Measurements from ENCODE around the gene ERP27. TPM values are rescaled to one million over a fixed set of nuclear protein-coding genes. Genes with fewer than 3 reads are reported as not detected.

The ERP27 gene
- polyA plus RNA-seq, 1 donor: 33.3 TPM

GRCh38 chr12:14941369-14941768, 3.0 kb upstream of the ERP27 start:
- H3K9me3 ChIP-seq (ENCODE audit: control insufficient read depth, low read depth, low read length): no peaks in the 10 kb centered on the region
- DNase-seq: no peak
- no CpG with 5 or more reads among the region's 2 CpGs for WGBS (ENCODE audit: insufficient coverage, low lambda C conversion rate)
- no peaks in the 10 kb centered on the region for H3K27me3 ChIP-seq (ENCODE audit: control insufficient read depth, insufficient read depth, low read length)
- peaks cover 7% of the 10 kb centered on the region for H3K4me1 ChIP-seq (ENCODE audit: control insufficient read depth, insufficient read depth, low read length)
- H3K36me3 ChIP-seq (ENCODE audit: control insufficient read depth, insufficient read depth, low read length): peaks cover 2% of the 10 kb centered on the region
- H3K27ac ChIP-seq (ENCODE audit: low read length): no peak overlapping the region
- no peak overlapping the region for H3K4me3 ChIP-seq (ENCODE audit: low read length)

- Histone ChIP-seq H3K27ac (ENCODE audit: low read length) (no peak overlapping the region), H3K4me1 (ENCODE audit: control insufficient read depth, insufficient read depth, low read length) (peaks cover 19% of the 10 kb centered on the region), H3K4me3 (ENCODE audit: low read length) (no peak overlapping the region), H3K36me3 (ENCODE audit: control insufficient read depth, insufficient read depth, low read length) (no peaks in the 10 kb centered on the region), H3K9me3 (ENCODE audit: control insufficient read depth, low read depth, low read length) (no peaks in the 10 kb centered on the region), H3K27me3 (ENCODE audit: control insufficient read depth, insufficient read depth, low read length) (no peaks in the 10 kb centered on the region)
- DNase-seq: no peak
- no CpG with 5 or more reads among the region's 1 CpG for WGBS (ENCODE audit: insufficient coverage, low lambda C conversion rate)
Observed at GRCh38 chr12:14937689-14938088, 648 bp downstream of the ERP27 start.

GRCh38 chr12:14937014-14937413, 1.3 kb downstream of the ERP27 start:
- peaks cover 19% of the 10 kb centered on the region for H3K4me1 ChIP-seq (ENCODE audit: control insufficient read depth, insufficient read depth, low read length)
- WGBS (ENCODE audit: insufficient coverage, low lambda C conversion rate): 83% methylated on average over 1 of the region's 3 CpGs
- no peaks in the 10 kb centered on the region for H3K27me3 ChIP-seq (ENCODE audit: control insufficient read depth, insufficient read depth, low read length)
- no peaks in the 10 kb centered on the region for H3K9me3 ChIP-seq (ENCODE audit: control insufficient read depth, low read depth, low read length)
- DNase-seq: no peak
- H3K4me3 ChIP-seq (ENCODE audit: low read length): no peak overlapping the region
- H3K36me3 ChIP-seq (ENCODE audit: control insufficient read depth, insufficient read depth, low read length): no peaks in the 10 kb centered on the region
- H3K27ac ChIP-seq (ENCODE audit: low read length): no peak overlapping the region

- Histone ChIP-seq H3K27me3 (ENCODE audit: control insufficient read depth, insufficient read depth, low read length) (no peaks in the 10 kb centered on the region), H3K27ac (ENCODE audit: low read length) (no peak overlapping the region), H3K9me3 (ENCODE audit: control insufficient read depth, low read depth, low read length) (no peaks in the 10 kb centered on the region), H3K4me3 (ENCODE audit: low read length) (no peak overlapping the region), H3K36me3 (ENCODE audit: control insufficient read depth, insufficient read depth, low read length) (no peaks in the 10 kb centered on the region), H3K4me1 (ENCODE audit: control insufficient read depth, insufficient read depth, low read length) (peaks cover 19% of the 10 kb centered on the region)
- no peak for DNase-seq
- WGBS (ENCODE audit: insufficient coverage, low lambda C conversion rate): 83% methylated on average over 1 of the region's 6 CpGs
Observed at GRCh38 chr12:14936224-14936861, 2.0 kb downstream of the ERP27 start.

GRCh38 chr12:14935031-14935430, 3.3 kb downstream of the ERP27 start:
- peak; percentile 52 to 81 for DNase-seq
- H3K27me3 ChIP-seq (ENCODE audit: control insufficient read depth, insufficient read depth, low read length): no peaks in the 10 kb centered on the region
- no peaks in the 10 kb centered on the region for H3K9me3 ChIP-seq (ENCODE audit: control insufficient read depth, low read depth, low read length)
- H3K27ac ChIP-seq (ENCODE audit: low read length): peak overlapping the region; percentile 74
- no peak overlapping the region for H3K4me3 ChIP-seq (ENCODE audit: low read length)
- peaks cover 19% of the 10 kb centered on the region for H3K4me1 ChIP-seq (ENCODE audit: control insufficient read depth, insufficient read depth, low read length)
- no peaks in the 10 kb centered on the region for H3K36me3 ChIP-seq (ENCODE audit: control insufficient read depth, insufficient read depth, low read length)
- WGBS (ENCODE audit: insufficient coverage, low lambda C conversion rate): 18% methylated on average over 3 of the region's 4 CpGs

GRCh38 chr12:14934511-14934910, 3.8 kb downstream of the ERP27 start:
- no peaks in the 10 kb centered on the region for H3K36me3 ChIP-seq (ENCODE audit: control insufficient read depth, insufficient read depth, low read length)
- H3K27me3 ChIP-seq (ENCODE audit: control insufficient read depth, insufficient read depth, low read length): no peaks in the 10 kb centered on the region
- no peaks in the 10 kb centered on the region for H3K9me3 ChIP-seq (ENCODE audit: control insufficient read depth, low read depth, low read length)
- peaks cover 19% of the 10 kb centered on the region for H3K4me1 ChIP-seq (ENCODE audit: control insufficient read depth, insufficient read depth, low read length)
- no peak for DNase-seq
- H3K4me3 ChIP-seq (ENCODE audit: low read length): no peak overlapping the region
- peak overlapping the region; percentile 74 for H3K27ac ChIP-seq (ENCODE audit: low read length)
- WGBS (ENCODE audit: insufficient coverage, low lambda C conversion rate): 100% methylated on average over 1 of the region's 2 CpGs

- Histone ChIP-seq H3K27me3 (ENCODE audit: control insufficient read depth, insufficient read depth, low read length) (no peaks in the 10 kb centered on the region), H3K27ac (ENCODE audit: low read length) (no peak overlapping the region), H3K9me3 (ENCODE audit: control insufficient read depth, low read depth, low read length) (no peaks in the 10 kb centered on the region), H3K4me1 (ENCODE audit: control insufficient read depth, insufficient read depth, low read length) (peaks cover 17% of the 10 kb centered on the region), H3K36me3 (ENCODE audit: control insufficient read depth, insufficient read depth, low read length) (no peaks in the 10 kb centered on the region), H3K4me3 (ENCODE audit: low read length) (no peak overlapping the region)
- 90% methylated on average over 4 of the region's 7 CpGs for whole genome bisulfite sequencing (ENCODE audit: insufficient coverage, low lambda C conversion rate)
- DNase-seq: no peak
Observed at GRCh38 chr12:14931791-14932560, 6.4 kb downstream of the ERP27 start.

GRCh38 chr12:14931359-14931758, 7.0 kb downstream of the ERP27 start:
- no peaks in the 10 kb centered on the region for H3K9me3 ChIP-seq (ENCODE audit: control insufficient read depth, low read depth, low read length)
- no peaks in the 10 kb centered on the region for H3K36me3 ChIP-seq (ENCODE audit: control insufficient read depth, insufficient read depth, low read length)
- H3K27me3 ChIP-seq (ENCODE audit: control insufficient read depth, insufficient read depth, low read length): no peaks in the 10 kb centered on the region
- peaks cover 17% of the 10 kb centered on the region for H3K4me1 ChIP-seq (ENCODE audit: control insufficient read depth, insufficient read depth, low read length)
- no CpG with 5 or more reads among the region's 4 CpGs for WGBS (ENCODE audit: insufficient coverage, low lambda C conversion rate)
- H3K4me3 ChIP-seq (ENCODE audit: low read length): no peak overlapping the region
- H3K27ac ChIP-seq (ENCODE audit: low read length): no peak overlapping the region
- no peak for DNase-seq

GRCh38 chr12:14930299-14930698, 8.0 kb downstream of the ERP27 start:
- no peaks in the 10 kb centered on the region for H3K27me3 ChIP-seq (ENCODE audit: control insufficient read depth, insufficient read depth, low read length)
- no peaks in the 10 kb centered on the region for H3K36me3 ChIP-seq (ENCODE audit: control insufficient read depth, insufficient read depth, low read length)
- H3K9me3 ChIP-seq (ENCODE audit: control insufficient read depth, low read depth, low read length): no peaks in the 10 kb centered on the region
- H3K27ac ChIP-seq (ENCODE audit: low read length): no peak overlapping the region
- no peak overlapping the region for H3K4me3 ChIP-seq (ENCODE audit: low read length)
- H3K4me1 ChIP-seq (ENCODE audit: control insufficient read depth, insufficient read depth, low read length): peaks cover 11% of the 10 kb centered on the region
- DNase-seq: no peak

- H3K27me3 ChIP-seq (ENCODE audit: control insufficient read depth, insufficient read depth, low read length): no peaks in the 10 kb centered on the region
- DNase-seq: peak; percentile 56 to 80
- no peaks in the 10 kb centered on the region for H3K36me3 ChIP-seq (ENCODE audit: control insufficient read depth, insufficient read depth, low read length)
- peaks cover 4% of the 10 kb centered on the region for H3K4me1 ChIP-seq (ENCODE audit: control insufficient read depth, insufficient read depth, low read length)
- no peaks in the 10 kb centered on the region for H3K9me3 ChIP-seq (ENCODE audit: control insufficient read depth, low read depth, low read length)
- WGBS (ENCODE audit: insufficient coverage, low lambda C conversion rate): no CpG with 5 or more reads among the region's 4 CpGs
- H3K4me3 ChIP-seq (ENCODE audit: low read length): no peak overlapping the region
- no peak overlapping the region for H3K27ac ChIP-seq (ENCODE audit: low read length)
Observed at GRCh38 chr12:14928931-14929330, 9.4 kb downstream of the ERP27 start.

- H3K9me3 ChIP-seq (ENCODE audit: control insufficient read depth, low read depth, low read length): no peaks in the 10 kb centered on the region
Observed at GRCh38 chr12:14927267-14927666, 11.1 kb downstream of the ERP27 start.

More at GRCh38 chr12:14927267-14927666, 11.1 kb downstream of the ERP27 start:
- Histone ChIP-seq H3K36me3 (ENCODE audit: control insufficient read depth, insufficient read depth, low read length) (no peaks in the 10 kb centered on the region), H3K4me3 (ENCODE audit: low read length) (no peak overlapping the region), H3K27ac (ENCODE audit: low read length) (no peak overlapping the region), H3K4me1 (ENCODE audit: control insufficient read depth, insufficient read depth, low read length) (peaks cover 4% of the 10 kb centered on the region), H3K27me3 (ENCODE audit: control insufficient read depth, insufficient read depth, low read length) (no peaks in the 10 kb centered on the region)
- DNase-seq: no peak
- WGBS (ENCODE audit: insufficient coverage, low lambda C conversion rate): no CpG with 5 or more reads among the region's 3 CpGs

Measured in large intestine (tissue), 3 donors.